BJ (cell line): Measurements from ENCODE around the gene HELQ. TPM values are rescaled to one million over a fixed set of nuclear protein-coding genes. Genes with fewer than 3 reads are reported as not detected.

Experiments used
- CTCF ChIA-PET: fragments of 350-600 bp; formaldehyde crosslinking; extraction: SDS; loops from one replicate; lab custom pipeline; 2021; ENCODE audit warnings: antibody characterized with exemption, inconsistent platforms; lab: Yijun Ruan, JAX
- POLR2A ChIA-PET: fragments of 300-600 bp; sonication (Branson Sonifier 250); formaldehyde crosslinking; extraction: SDS; loops from one replicate; lab custom pipeline; 2021; ENCODE audit warnings: antibody characterized with exemption; lab: Charles Lee
- DNase-seq: peaks from one replicate; pipeline ENCODE4 v3.0.0-alpha.2; 2011; ENCODE audit warnings: low read depth
- H3K27me3 ChIP-seq: 2 replicates; pipeline ENCODE4 v1.6.0; 2011; ENCODE audit warnings: low read length; ENCODE audit not compliant: control insufficient read depth, insufficient read depth
- H3K36me3 ChIP-seq: 2 replicates; pipeline ENCODE4 v1.5.1; 2011; ENCODE audit warnings: low read length; ENCODE audit not compliant: control insufficient read depth, insufficient read depth
- H3K4me3 ChIP-seq: 2 replicates; pipeline ENCODE4 v1.5.1; 2011; ENCODE audit warnings: low read depth, mild to moderate bottlenecking, control low read depth, low read length
- CTCF ChIP-seq: IDR thresholded peaks from 2 replicates; pipeline ENCODE4 v1.5.1; 2011; ENCODE audit warnings: low read depth, mild to moderate bottlenecking, control low read depth, inconsistent platforms, low read length, moderate library complexity; ENCODE audit not compliant: insufficient read depth
- polyA plus RNA-seq: library from polyadenylated mRNA; depleted of rRNA; stranded (reverse); fragments of >200 nt; gene quantifications from 2 replicates; pipeline ENCODE4 v1.2.3, GENCODE V29; 2011

HELQ gene
- polyA plus RNA-seq, 1 experiment: 9.6 TPM

- H3K4me3 ChIP-seq: no peak overlapping the region
Measured at GRCh38 chr4:83371936-83372335, 83.7 kb downstream of the HELQ start.

GRCh38 chr4:83371235-83371634 lies 84.4 kb downstream of the HELQ start:
- no peak for TF ChIP-seq CTCF
- ChIA-PET POLR2A (no interaction called here), CTCF (interaction anchor here (1.3 kb wide), 1 partner anchor 9 kb away, joined by 7 read pairs; no protein-coding TSS in a partner anchor)
- Histone ChIP-seq H3K27me3 (peaks cover 11% of the 10 kb centered on the region; the same call in 1 of the 2 replicates), H3K36me3 (no peaks in the 10 kb centered on the region), H3K4me3 (no peak overlapping the region)
- no peak for DNase-seq

More at GRCh38 chr4:83371936-83372335, 83.7 kb downstream of the HELQ start:
- H3K36me3 ChIP-seq: no peaks in the 10 kb centered on the region
- no peak for DNase-seq
- ChIA-PET CTCF (interaction anchor here (0.6 to 1.1 kb wide), 2 partner anchors 7 to 14 kb away, joined by 3 read pairs; no protein-coding TSS in a partner anchor), POLR2A (interaction anchor here (0.6 kb wide), 1 partner anchor 90 kb away, joined by 3 read pairs; no protein-coding TSS in a partner anchor)
- no peak for TF ChIP-seq CTCF
- peaks cover 11% of the 10 kb centered on the region; the same call in 1 of the 2 replicates for H3K27me3 ChIP-seq

GRCh38 chr4:83370640-83370906 lies 85.0 kb downstream of the HELQ start:
- no peaks in the 10 kb centered on the region for H3K36me3 ChIP-seq
- H3K4me3 ChIP-seq: no peak overlapping the region
- no peak for DNase-seq
- no peak for TF ChIP-seq CTCF
- H3K27me3 ChIP-seq: peaks cover 12% of the 10 kb centered on the region; the same call in 1 of the 2 replicates
- ChIA-PET POLR2A (interaction anchor here (0.5 kb wide), 1 partner anchor 12 kb away, joined by 3 read pairs; no protein-coding TSS in a partner anchor), CTCF (interaction anchor here (1.3 to 1.5 kb wide), 3 partner anchors 8 to 75 kb away, joined by 3 to 7 read pairs (median 5); no protein-coding TSS in a partner anchor)

GRCh38 chr4:83369831-83370639 lies 85.6 kb downstream of the HELQ start:
- no peak for TF ChIP-seq CTCF
- no peak overlapping the region for H3K4me3 ChIP-seq
- DNase-seq: no peak
- H3K36me3 ChIP-seq: no peaks in the 10 kb centered on the region
- POLR2A ChIA-PET: interaction anchor here (0.5 kb wide), 1 partner anchor 12 kb away, joined by 3 read pairs; no protein-coding TSS in a partner anchor
- peaks cover 12% of the 10 kb centered on the region; the same call in 1 of the 2 replicates for H3K27me3 ChIP-seq
- CTCF ChIA-PET: interaction anchor here (1.3 to 1.5 kb wide), 3 partner anchors 8 to 75 kb away, joined by 3 to 7 read pairs (median 5); no protein-coding TSS in a partner anchor

GRCh38 chr4:83364312-83364711 lies 91.3 kb downstream of the HELQ start:
- no peak for DNase-seq
- ChIA-PET POLR2A (no interaction called here), CTCF (interaction anchor here (0.9 to 1.9 kb wide), 2 partner anchors 8 to 14 kb away, joined by 3 to 5 read pairs; no protein-coding TSS in a partner anchor)
- no peak for TF ChIP-seq CTCF
- Histone ChIP-seq H3K4me3 (no peak overlapping the region), H3K27me3 (peaks cover 5% of the 10 kb centered on the region; the same call in 1 of the 2 replicates), H3K36me3 (no peaks in the 10 kb centered on the region)
